Mucosa of rectum (tissue), 2 donors: Measurements from ENCODE around the gene NBPF14.
"Not testable (repeated sequence)": the region's sequence is repeated elsewhere in the genome, so short reads cannot be mapped to it uniquely, and the experiment has no call there.

Source experiments
- H3K27ac ChIP-seq, 2 donors: one replicate each; pipeline ENCODE4 v1.7.0; 2013; ENCODE audit warnings: inconsistent platforms in 2 of 2, low read depth in 2 of 2, low read length in 2 of 2
- H3K27me3 ChIP-seq, 2 donors: one replicate each; pipeline ENCODE4 v1.7.0; 2013; ENCODE audit warnings: low read length in 2 of 2; ENCODE audit not compliant: control insufficient read depth in 2 of 2, insufficient read depth in 2 of 2
- H3K36me3 ChIP-seq, 2 donors: one replicate each; pipeline ENCODE4 v1.7.0; 2013; ENCODE audit warnings: low read length in 2 of 2; ENCODE audit not compliant: control insufficient read depth in 2 of 2, insufficient read depth in 2 of 2
- H3K4me1 ChIP-seq, 2 donors: one replicate each; pipeline ENCODE4 v1.7.0; 2013; ENCODE audit warnings: low read length in 2 of 2, mild to moderate bottlenecking in 1 of 2; ENCODE audit not compliant: control insufficient read depth in 2 of 2, insufficient read depth in 2 of 2
- H3K4me3 ChIP-seq, 2 donors: one replicate each; pipeline ENCODE4 v1.7.0; 2013; ENCODE audit warnings: low read length in 2 of 2
- H3K9ac ChIP-seq, 2 donors: one replicate each; pipeline ENCODE4 v1.7.0; 2013; ENCODE audit warnings: low read length in 2 of 2, low read depth in 1 of 2, mild to moderate bottlenecking in 1 of 2
- H3K9me3 ChIP-seq, 2 donors: one replicate each; pipeline ENCODE4 v1.7.0; 2013; ENCODE audit warnings: low read length in 2 of 2; ENCODE audit not compliant: control insufficient read depth in 2 of 2
- donor health status: healthy.
- donor health status: Normal muscosa, but diverticular disease.

The NBPF14 gene, protein sequence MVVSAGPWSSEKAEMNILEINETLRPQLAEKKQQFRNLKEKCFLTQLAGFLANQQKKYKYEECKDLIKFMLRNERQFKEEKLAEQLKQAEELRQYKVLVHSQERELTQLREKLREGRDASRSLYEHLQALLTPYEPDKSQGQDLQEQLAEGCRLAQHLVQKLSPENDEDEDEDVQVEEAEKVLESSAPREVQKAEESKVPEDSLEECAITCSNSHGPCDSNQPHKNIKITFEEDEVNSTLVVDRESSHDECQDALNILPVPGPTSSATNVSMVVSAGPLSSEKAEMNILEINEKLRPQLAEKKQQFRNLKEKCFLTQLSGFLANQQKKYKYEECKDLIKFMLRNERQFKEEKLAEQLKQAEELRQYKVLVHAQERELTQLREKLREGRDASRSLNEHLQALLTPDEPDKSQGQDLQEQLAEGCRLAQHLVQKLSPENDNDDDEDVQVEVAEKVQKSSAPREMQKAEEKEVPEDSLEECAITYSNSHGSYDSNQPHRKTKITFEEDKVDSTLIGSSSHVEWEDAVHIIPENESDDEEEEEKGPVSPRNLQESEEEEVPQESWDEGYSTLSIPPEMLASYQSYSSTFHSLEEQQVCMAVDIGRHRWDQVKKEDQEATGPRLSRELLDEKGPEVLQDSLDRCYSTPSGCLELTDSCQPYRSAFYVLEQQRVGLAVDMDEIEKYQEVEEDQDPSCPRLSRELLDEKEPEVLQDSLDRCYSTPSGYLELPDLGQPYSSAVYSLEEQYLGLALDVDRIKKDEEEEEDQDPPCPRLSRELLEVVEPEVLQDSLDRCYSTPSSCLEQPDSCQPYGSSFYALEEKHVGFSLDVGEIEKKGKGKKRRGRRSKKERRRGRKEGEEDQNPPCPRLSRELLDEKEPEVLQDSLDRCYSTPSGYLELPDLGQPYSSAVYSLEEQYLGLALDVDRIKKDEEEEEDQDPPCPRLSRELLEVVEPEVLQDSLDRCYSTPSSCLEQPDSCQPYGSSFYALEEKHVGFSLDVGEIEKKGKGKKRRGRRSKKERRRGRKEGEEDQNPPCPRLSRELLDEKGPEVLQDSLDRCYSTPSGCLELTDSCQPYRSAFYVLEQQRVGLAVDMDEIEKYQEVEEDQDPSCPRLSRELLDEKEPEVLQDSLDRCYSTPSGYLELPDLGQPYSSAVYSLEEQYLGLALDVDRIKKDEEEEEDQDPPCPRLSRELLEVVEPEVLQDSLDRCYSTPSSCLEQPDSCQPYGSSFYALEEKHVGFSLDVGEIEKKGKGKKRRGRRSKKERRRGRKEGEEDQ (N-terminal part only)

DNA sequence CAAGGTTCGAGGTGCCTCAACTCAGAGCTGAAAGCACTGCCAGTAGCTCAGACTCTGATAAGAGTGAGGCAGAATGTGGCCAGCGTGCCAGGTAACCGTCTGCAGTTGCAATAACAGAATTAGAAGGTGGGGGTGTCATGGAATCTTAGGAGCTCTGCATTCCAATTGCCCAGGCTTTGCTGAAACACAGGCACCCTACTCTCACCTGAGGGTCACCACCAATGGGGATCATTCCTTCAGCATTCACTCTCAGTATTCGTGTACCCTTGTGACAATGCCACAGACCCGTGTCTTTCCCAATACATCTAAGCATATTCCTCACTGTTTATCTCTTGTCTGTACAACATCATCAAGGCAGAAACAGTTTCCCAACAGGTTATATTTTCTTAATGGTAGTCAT is at the start of gene NBPF14:
TSS of gene NBPF14 (minus strand) at position 101 of the 400 bp plus-strand sequence. CDS start 294 bp downstream, outside the sequence.
- H3K36me3 ChIP-seq, H3K9me3 ChIP-seq, H3K27ac ChIP-seq, H3K27me3 ChIP-seq, H3K4me1 ChIP-seq, H3K9ac ChIP-seq, H3K4me3 ChIP-seq: not testable (repeated sequence)

GRCh38 chr1:148625451-148625850 is 29.6 kb upstream of the NBPF14 start:
- not testable (repeated sequence) for H3K9me3 ChIP-seq, H3K9ac ChIP-seq, H3K36me3 ChIP-seq, H3K27ac ChIP-seq, H3K27me3 ChIP-seq, H3K4me1 ChIP-seq, H3K4me3 ChIP-seq

- H3K4me3 ChIP-seq, H3K36me3 ChIP-seq, H3K9me3 ChIP-seq, H3K9ac ChIP-seq, H3K4me1 ChIP-seq, H3K27me3 ChIP-seq, H3K27ac ChIP-seq: not testable (repeated sequence)
Measured at GRCh38 chr1:148618216-148618615, 22.4 kb upstream of the NBPF14 start.

GRCh38 chr1:148605266-148605665 is 9.5 kb upstream of the NBPF14 start:
- H3K4me3 ChIP-seq, H3K36me3 ChIP-seq, H3K9ac ChIP-seq, H3K9me3 ChIP-seq, H3K27me3 ChIP-seq, H3K4me1 ChIP-seq, H3K27ac ChIP-seq: not testable (repeated sequence)

GRCh38 chr1:148595360-148595759 is 451 bp downstream of the NBPF14 start:
- H3K27ac ChIP-seq, H3K36me3 ChIP-seq, H3K4me1 ChIP-seq, H3K4me3 ChIP-seq, H3K27me3 ChIP-seq, H3K9me3 ChIP-seq, H3K9ac ChIP-seq: not testable (repeated sequence)

DNA sequence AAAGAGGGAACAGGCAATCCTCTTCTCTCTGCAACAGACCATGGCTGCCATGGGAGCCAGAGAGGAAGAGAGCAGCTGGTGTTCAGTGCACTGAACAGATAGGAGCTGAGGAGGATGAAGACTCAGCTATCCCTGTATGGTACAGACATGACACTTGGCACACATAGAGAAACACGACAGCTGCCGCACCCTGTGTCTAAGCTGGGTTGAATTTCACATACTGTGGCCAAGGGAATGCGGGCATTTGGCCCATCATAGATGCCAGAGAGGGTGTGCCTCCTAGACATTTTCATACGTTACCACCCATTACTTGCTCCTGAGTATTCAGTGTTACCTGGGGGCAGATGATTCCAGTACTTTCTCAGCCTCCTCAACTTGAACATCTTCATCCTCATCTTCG is 4.7 kb downstream of the NBPF14 start:
- H3K36me3 ChIP-seq, H3K4me1 ChIP-seq, H3K9me3 ChIP-seq, H3K27me3 ChIP-seq, H3K9ac ChIP-seq, H3K4me3 ChIP-seq, H3K27ac ChIP-seq: not testable (repeated sequence)

DNA sequence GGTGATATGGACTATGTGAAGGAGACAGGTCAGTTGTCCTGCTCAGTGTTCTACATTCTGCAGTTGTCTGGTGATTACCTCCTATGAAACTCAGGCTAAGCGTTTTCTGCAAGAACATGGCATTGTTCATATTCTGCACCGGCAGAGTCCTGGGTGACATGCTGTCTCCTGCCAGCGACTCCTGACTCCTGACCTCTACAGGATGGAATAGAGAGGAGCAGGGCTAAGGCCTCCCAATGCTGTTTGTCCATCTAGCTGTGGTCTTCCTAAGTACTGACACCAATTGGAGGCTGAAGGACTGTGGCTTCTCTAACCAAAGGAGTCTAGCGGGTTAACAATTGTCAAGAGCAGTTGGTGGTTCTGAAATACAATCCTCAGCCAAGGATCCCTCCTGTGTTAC is 63.7 kb downstream of the NBPF14 start:
- not testable (repeated sequence) for H3K9ac ChIP-seq, H3K9me3 ChIP-seq, H3K36me3 ChIP-seq, H3K4me3 ChIP-seq, H3K4me1 ChIP-seq, H3K27me3 ChIP-seq, H3K27ac ChIP-seq

DNA sequence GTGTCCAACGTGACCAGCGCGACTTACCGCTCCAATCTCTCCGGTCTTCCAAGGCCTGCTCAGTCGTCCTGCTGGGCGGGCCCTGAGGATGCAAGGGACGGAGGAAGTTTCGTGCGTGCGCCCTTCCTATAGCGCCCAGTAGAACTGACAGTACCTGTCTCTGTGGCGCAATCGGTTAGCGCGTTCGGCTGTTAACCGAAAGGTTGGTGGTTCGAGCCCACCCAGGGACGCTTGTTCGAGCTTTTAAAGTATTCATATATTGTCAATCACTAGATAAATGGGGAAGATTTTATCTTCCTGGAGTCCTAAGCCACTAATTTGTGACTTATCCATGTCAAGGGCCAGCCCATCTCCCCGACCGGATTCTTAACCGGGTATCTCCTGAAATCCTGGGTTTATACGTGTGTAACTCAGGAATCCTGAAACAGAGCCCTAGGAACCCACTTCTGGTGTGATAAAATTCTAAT is 66.7 kb downstream of the NBPF14 start:
- not testable (repeated sequence) for H3K27ac ChIP-seq, H3K9me3 ChIP-seq, H3K4me1 ChIP-seq, H3K27me3 ChIP-seq, H3K9ac ChIP-seq, H3K36me3 ChIP-seq
- peak overlapping the region in 1 of 2 donors; percentile 37 for H3K4me3 ChIP-seq

DNA sequence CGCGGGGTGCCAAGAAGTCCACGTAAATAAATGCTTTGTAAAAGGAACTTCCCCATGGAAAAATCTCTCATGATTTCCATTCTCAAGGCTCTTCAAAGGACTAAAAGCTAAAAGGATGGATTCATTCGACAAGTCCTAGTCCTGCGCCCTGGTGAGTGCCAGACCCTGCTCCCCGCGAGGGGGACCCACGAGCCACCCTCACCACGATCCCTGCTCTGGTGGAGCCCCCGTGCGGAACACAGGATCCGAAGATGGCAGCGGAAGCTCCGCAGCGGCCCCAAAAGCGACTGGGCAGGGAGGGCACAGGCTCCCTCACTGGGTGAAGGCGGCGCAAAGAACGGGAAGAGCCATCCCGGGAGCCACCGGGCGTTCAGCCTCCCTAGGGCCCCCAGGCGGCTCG is 67.2 kb downstream of the NBPF14 start:
- H3K27me3 ChIP-seq, H3K9me3 ChIP-seq, H3K36me3 ChIP-seq, H3K4me3 ChIP-seq, H3K27ac ChIP-seq, H3K4me1 ChIP-seq, H3K9ac ChIP-seq: not testable (repeated sequence)

DNA sequence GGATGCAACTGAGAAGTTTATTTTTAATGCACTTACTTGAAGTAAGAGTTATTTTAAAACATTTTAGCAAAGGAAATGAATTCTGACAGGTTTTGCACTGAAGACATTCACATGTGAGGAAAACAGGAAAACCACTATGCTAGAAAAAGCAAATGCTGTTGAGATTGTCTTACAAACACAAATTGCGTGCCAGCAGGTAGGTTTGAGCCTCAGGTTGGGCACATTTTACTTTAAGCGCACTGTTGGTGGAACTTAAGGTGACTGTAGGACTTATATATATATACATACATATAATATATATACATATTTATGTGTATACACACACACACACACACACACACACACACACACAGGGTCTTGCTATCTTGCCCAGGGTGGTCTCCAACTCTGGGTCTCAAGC is 69.2 kb downstream of the NBPF14 start:
- not testable (repeated sequence) for H3K36me3 ChIP-seq, H3K9ac ChIP-seq, H3K27me3 ChIP-seq, H3K4me3 ChIP-seq, H3K4me1 ChIP-seq, H3K9me3 ChIP-seq, H3K27ac ChIP-seq
